H1 (cell line): ENCODE measurements around the gene COX18. TPM values are rescaled to one million over a fixed set of nuclear protein-coding genes. Genes with fewer than 3 reads are reported as not detected.

ENCODE experiments used
- CTCF ChIA-PET: fragments of 300-600 bp; sonication (Branson Sonifier 250); formaldehyde crosslinking; loops from one replicate; lab custom pipeline; 2021; ENCODE audit not compliant: partially characterized antibody; lab: Charles Lee
- POLR2A ChIA-PET: fragments of 300-600 bp; sonication (Branson Sonifier 250); formaldehyde crosslinking; loops from one replicate; lab custom pipeline; 2021; ENCODE audit warnings: inconsistent platforms; ENCODE audit not compliant: partially characterized antibody; lab: Charles Lee
- DNase-seq, 2 experiments: peaks; one replicate each; pipeline versions ENCODE4 v3.0.0 to v3.0.0-alpha.2; 2010 to 2022; ENCODE audit warnings: low spot score in 2 of 2, low read depth in 1 of 2, mixed read lengths in 1 of 2
- FAIRE-seq: peaks from 2 replicates; lab custom pipeline; 2011; peaks lifted over from hg19 to GRCh38; lab: Jason Lieb, UNC
- H2AFZ ChIP-seq: 2 replicates; pipeline ENCODE4 v1.8.1; 2012; ENCODE audit warnings: low read length, inconsistent platforms
- H2AK5ac ChIP-seq: 2 replicates; pipeline ENCODE4 v1.6.1; 2013; ENCODE audit warnings: low read depth, low read length
- H2BK120ac ChIP-seq: replicated peaks from 2 replicates; pipeline ENCODE3; 2013; ENCODE audit warnings: low read depth, low read length, inconsistent platforms
- H2BK12ac ChIP-seq: 2 replicates; pipeline ENCODE4 v1.6.1; 2013; ENCODE audit warnings: low read depth, low read length
- H2BK15ac ChIP-seq: 2 replicates; pipeline ENCODE4 v1.6.1; 2013; ENCODE audit warnings: low read length
- H2BK20ac ChIP-seq: 2 replicates; pipeline ENCODE4 v1.6.1; 2013; ENCODE audit warnings: low read length
- H2BK5ac ChIP-seq: 2 replicates; pipeline ENCODE4 v1.6.1; 2013; ENCODE audit warnings: low read depth, low read length
- H3K14ac ChIP-seq: 2 replicates; pipeline ENCODE4 v1.6.1; 2013; ENCODE audit warnings: inconsistent platforms; ENCODE audit not compliant: insufficient read length
- H3K18ac ChIP-seq: 2 replicates; pipeline ENCODE4 v1.6.1; 2013; ENCODE audit warnings: low read length; ENCODE audit errors: extremely low read depth
- H3K23ac ChIP-seq: 2 replicates; pipeline ENCODE4 v1.6.1; 2013; ENCODE audit warnings: inconsistent platforms; ENCODE audit not compliant: insufficient read length
- H3K23me2 ChIP-seq: 2 replicates; pipeline ENCODE4 v1.6.1; 2013; ENCODE audit warnings: low read depth, low read length
- H3K27ac ChIP-seq: 2 replicates; pipeline ENCODE4 v1.6.1; 2011; ENCODE audit warnings: low read depth, low read length, inconsistent platforms
- H3K27me3 ChIP-seq, 4 experiments: replicated peaks in 1 of 4; 1 replicate in 1 of 4; 2 replicates in 3 of 4; pipeline versions ENCODE4 v1.6.1 to v1.8.1; 2011 to 2013; ENCODE audit warnings: low read length in 3 of 4, mild to moderate bottlenecking in 3 of 4, inconsistent platforms in 2 of 4, mixed read lengths in 2 of 4, moderate library complexity in 1 of 4; ENCODE audit not compliant: control insufficient read depth in 3 of 4, insufficient read depth in 3 of 4; ENCODE audit errors: extremely low read depth in 1 of 4
- H3K36me3 ChIP-seq, 4 experiments: 2 replicates each; pipeline versions ENCODE4 v1.6.1 to v1.8.1; 2011 to 2013; ENCODE audit warnings: mild to moderate bottlenecking in 4 of 4, low read length in 3 of 4, moderate library complexity in 2 of 4, control low read depth in 1 of 4, inconsistent platforms in 1 of 4; ENCODE audit not compliant: insufficient read depth in 4 of 4, control insufficient read depth in 2 of 4
- H3K4ac ChIP-seq: replicated peaks from 2 replicates; pipeline ENCODE3; 2013; ENCODE audit warnings: low read length, low read depth, mixed read lengths, inconsistent platforms; ENCODE audit not compliant: insufficient read length
- H3K4me1 ChIP-seq, 4 experiments: replicated peaks in 1 of 4; 1 replicate in 1 of 4; 2 replicates in 3 of 4; pipeline versions ENCODE4 v1.6.1 to v1.8.1; 2011 to 2013; ENCODE audit warnings: low read length in 3 of 4, inconsistent platforms in 2 of 4, mixed read lengths in 1 of 4; ENCODE audit not compliant: insufficient read depth in 4 of 4, control insufficient read depth in 3 of 4
- H3K4me2 ChIP-seq, 2 experiments: 2 replicates each; pipeline versions ENCODE4 v1.6.1 to v1.8.1; 2011 to 2013; ENCODE audit warnings: low read depth in 2 of 2, low read length in 2 of 2, control low read depth in 1 of 2, inconsistent platforms in 1 of 2, mild to moderate bottlenecking in 1 of 2; ENCODE audit not compliant: insufficient read depth in 1 of 2
- H3K4me3 ChIP-seq, 4 experiments: fragments of 200-600, 300-600 bp in 1 of 4; sonication (generic), shearing (Covaris generic), sonication (Bioruptor Twin) in 1 of 4; 2 replicates each; pipeline versions ENCODE4 v1.5.1 to v1.8.1; 2011 to 2016; ENCODE audit warnings: low read length in 4 of 4, low read depth in 3 of 4, control low read depth in 2 of 4, inconsistent platforms in 2 of 4, mild to moderate bottlenecking in 2 of 4, mixed read lengths in 1 of 4, moderate library complexity in 1 of 4; ENCODE audit not compliant: insufficient read depth in 2 of 4; ENCODE audit errors: extremely low read depth in 1 of 4
- H3K56ac ChIP-seq: replicated peaks from 2 replicates; pipeline ENCODE3; 2013; ENCODE audit warnings: low read depth, mild to moderate bottlenecking, mixed read lengths, low read length, inconsistent platforms; ENCODE audit not compliant: insufficient read length
- H3K79me1 ChIP-seq: 2 replicates; pipeline ENCODE4 v1.6.1; 2013; ENCODE audit warnings: low read depth, low read length, control low read depth
- H3K79me2 ChIP-seq, 2 experiments: 2 replicates each; pipeline versions ENCODE4 v1.6.1 to v1.8.1; 2012 to 2013; ENCODE audit warnings: low read length in 2 of 2, mild to moderate bottlenecking in 2 of 2, inconsistent platforms in 1 of 2; ENCODE audit not compliant: insufficient read depth in 2 of 2, control insufficient read depth in 1 of 2
- H3K9ac ChIP-seq, 4 experiments: replicated peaks in 1 of 4; 1 replicate in 1 of 4; 2 replicates in 3 of 4; pipeline versions ENCODE4 v1.6.1 to v1.8.1; 2011 to 2013; ENCODE audit warnings: low read depth in 3 of 4, low read length in 3 of 4, control low read depth in 2 of 4, mild to moderate bottlenecking in 2 of 4, moderate library complexity in 2 of 4, inconsistent platforms in 1 of 4; ENCODE audit errors: extremely low read depth in 1 of 4
- H3K9me3 ChIP-seq, 2 experiments: 2 replicates each; pipeline versions ENCODE4 v1.6.1 to v1.8.1; 2012 to 2013; ENCODE audit warnings: mild to moderate bottlenecking in 2 of 2, moderate library complexity in 2 of 2, control low read depth in 1 of 2, inconsistent platforms in 1 of 2, low read depth in 1 of 2, low read length in 1 of 2, mixed read lengths in 1 of 2; ENCODE audit not compliant: insufficient read depth in 2 of 2
- H4K20me1 ChIP-seq, 2 experiments: replicated peaks in 1 of 2; 2 replicates each; pipeline versions ENCODE3 to v1.8.1; 2011 to 2013; ENCODE audit warnings: inconsistent platforms in 2 of 2, low read length in 2 of 2, mild to moderate bottlenecking in 1 of 2; ENCODE audit not compliant: insufficient read depth in 2 of 2, control insufficient read depth in 1 of 2
- H4K5ac ChIP-seq: 2 replicates; pipeline ENCODE4 v1.6.1; 2013; ENCODE audit warnings: low read length, low read depth, mixed read lengths, inconsistent platforms; ENCODE audit not compliant: insufficient read length
- H4K8ac ChIP-seq: 2 replicates; pipeline ENCODE4 v1.8.0; 2013; ENCODE audit warnings: mild to moderate bottlenecking, moderate library complexity, low read length, inconsistent platforms; ENCODE audit not compliant: insufficient read depth; ENCODE audit errors: extremely low read depth
- H4K91ac ChIP-seq: replicated peaks from 2 replicates; pipeline ENCODE3; 2013; ENCODE audit warnings: low read length, mixed read lengths, inconsistent platforms; ENCODE audit not compliant: insufficient read length
- GABPA ChIP-seq: IDR thresholded peaks from 2 replicates; pipeline ENCODE4 v1.6.1; 2011; ENCODE audit warnings: mild to moderate bottlenecking, low read length, moderate library complexity, borderline replicate concordance; ENCODE audit not compliant: insufficient read depth
- NANOG ChIP-seq: IDR thresholded peaks from 2 replicates; pipeline ENCODE4 v1.6.1; 2011; ENCODE audit warnings: low read length, low read depth, mild to moderate bottlenecking, inconsistent platforms; ENCODE audit not compliant: insufficient read depth, poor library complexity, severe bottlenecking
- SP4 ChIP-seq: IDR thresholded peaks from 2 replicates; pipeline ENCODE4 v1.6.1; 2012; ENCODE audit warnings: low read length, inconsistent platforms
- polyA plus RNA-seq, 7 experiments: library from polyadenylated mRNA; depleted of rRNA in 3 of 7; stranded (reverse) in 5 of 7; unstranded in 2 of 7; fragments of >200 nt in 5 of 7; fragments of 200-250 nt in 2 of 7; gene quantifications; 1 replicate in 5 of 7; 2 replicates in 1 of 7; 4 replicates in 1 of 7; pipeline versions ENCODE4 v1.2.1 to v1.2.3, GENCODE V29; 2011 to 2013; ENCODE audit warnings: missing spikeins in 2 of 7, mixed read lengths in 2 of 7
- total RNA-seq: library from RNA; stranded (reverse); fragmentation: NEBNext Ultra II Directional; extraction: Animal tissue kit (Norgen Biotek cat#: 25700); gene quantifications from 2 replicates; pipeline ENCODE4 v1.2.1, GENCODE V29; 2021

Gene COX18
- total and polyA plus RNA-seq, 2 of the 8 experiments (the other 6 are each of a cell fraction or from before 2014, with no cell fraction given), result 23.0 to 23.7 TPM

- no peaks in the 10 kb centered on the region for H3K4me1 ChIP-seq
- H3K56ac ChIP-seq, result no peak overlapping the region
- ChIA-PET POLR2A (no interaction called here), CTCF (no interaction called here)
- peaks cover 11 to 52% (median 28%) of the 10 kb centered on the region in 4 experiments; a peak in 7 of 8 replicates for H3K36me3 ChIP-seq
- no peak overlapping the region for H3K4ac ChIP-seq
- H2BK5ac ChIP-seq, result no peak overlapping the region
- H2AK5ac ChIP-seq, result no peak overlapping the region
- DNase-seq, result no peak
- no peak overlapping the region for H3K4me3 ChIP-seq
- H4K91ac ChIP-seq, result no peak overlapping the region
- no peak overlapping the region for H2AFZ ChIP-seq
- no peak overlapping the region for H4K5ac ChIP-seq
- H3K9ac ChIP-seq, result no peak overlapping the region
- H3K18ac ChIP-seq, result no peak overlapping the region
- H3K9me3 ChIP-seq, result no peaks in the 10 kb centered on the region
- H2BK120ac ChIP-seq, result no peak overlapping the region
- H3K27ac ChIP-seq, result no peak overlapping the region
- no peak overlapping the region for H2BK20ac ChIP-seq
- no peaks in the 10 kb centered on the region for H3K79me1 ChIP-seq
- H3K23ac ChIP-seq, result no peak overlapping the region
- peaks cover 0 to 2% of the 10 kb centered on the region in 2 experiments; a peak in 1 of 4 replicates for H3K79me2 ChIP-seq
- H3K14ac ChIP-seq, result no peak overlapping the region
- H3K23me2 ChIP-seq, result no peaks in the 10 kb centered on the region
- no peak overlapping the region for H2BK15ac ChIP-seq
- H3K27me3 ChIP-seq, result no peaks in the 10 kb centered on the region
- no peak overlapping the region for H4K8ac ChIP-seq
- no peak overlapping the region for H3K4me2 ChIP-seq
- no peak overlapping the region for H2BK12ac ChIP-seq
- no peak for FAIRE-seq
- peaks cover 0 to 5% of the 10 kb centered on the region in 2 experiments for H4K20me1 ChIP-seq
- no peak for TF ChIP-seq NANOG
- no peak for TF ChIP-seq GABPA
- no peak for TF ChIP-seq SP4
These were observed 18.4 kb upstream of the COX18 start for GRCh38 chr4:73087871-73088270.
